CD4-positive, alpha-beta T cell (primary cell): Measurements from ENCODE around the gene FAM89A. TPM values are rescaled to one million over a fixed set of nuclear protein-coding genes. Genes with fewer than 3 reads are reported as not detected.
"Not testable (repeated sequence)": the region's sequence is repeated elsewhere in the genome, so short reads cannot be mapped to it uniquely, and the experiment has no call there.

Experiments used
- ATAC-seq: fragments of 200-7000 bp; cut with Tn5 transposase; one replicate; pipeline ENCODE4 v1.10.0; 2022; ENCODE audit warnings: mild to moderate bottlenecking; ENCODE audit not compliant: poor library complexity
- CTCF ChIA-PET: fragments of 350-600 bp; sonication (Branson Sonifier 250); formaldehyde crosslinking; loops from one replicate; lab custom pipeline; 2021; ENCODE audit warnings: antibody characterized with exemption, inconsistent platforms; lab: Charles Lee
- POLR2A ChIA-PET: fragments of 350-600 bp; sonication (Branson Sonifier 250); formaldehyde crosslinking; loops from one replicate; lab custom pipeline; 2021; ENCODE audit warnings: antibody characterized with exemption, inconsistent platforms; lab: Charles Lee
- DNase-seq, 14 experiments: peaks; one replicate each; pipeline ENCODE4 v3.0.0-alpha.2; 2013 to 2020; ENCODE audit warnings: mixed read lengths in 2 of 14
- H3K27ac ChIP-seq, 2 donors: one replicate each; pipeline versions ENCODE4 v1.5.1 to v1.7.0; 2013; ENCODE audit warnings: low read length in 2 of 2, low read depth in 1 of 2, mild to moderate bottlenecking in 1 of 2
- H3K27me3 ChIP-seq, 2 experiments: 1 replicate in 1 of 2; 2 replicates in 1 of 2; pipeline versions ENCODE4 v1.6.1 to v1.7.0; 2013; ENCODE audit warnings: low read length in 2 of 2, control low read depth in 1 of 2, mild to moderate bottlenecking in 1 of 2, moderate library complexity in 1 of 2; ENCODE audit not compliant: insufficient read depth in 2 of 2, control insufficient read depth in 1 of 2
- H3K36me3 ChIP-seq: one replicate; pipeline ENCODE4 v1.6.1; 2013; ENCODE audit warnings: low read length, control low read depth; ENCODE audit not compliant: insufficient read depth
- H3K4me1 ChIP-seq: one replicate; pipeline ENCODE4 v1.6.1; 2013; ENCODE audit warnings: low read length, control low read depth; ENCODE audit not compliant: insufficient read depth
- H3K4me3 ChIP-seq: one replicate; pipeline ENCODE4 v1.5.1; 2013; ENCODE audit warnings: mild to moderate bottlenecking, low read length, moderate library complexity
- H3K9me3 ChIP-seq, 2 experiments: 1 replicate in 1 of 2; 2 replicates in 1 of 2; pipeline versions ENCODE4 v1.6.1 to v1.7.0; 2013; ENCODE audit warnings: low read length in 2 of 2, mild to moderate bottlenecking in 2 of 2, control low read depth in 1 of 2, moderate library complexity in 1 of 2; ENCODE audit not compliant: control insufficient read depth in 1 of 2, insufficient read depth in 1 of 2
- H3K27ac Mint-ChIP-seq: one replicate; pipeline ENCODE4 v1.8.0; 2020; ENCODE audit warnings: mixed read lengths
- H3K27me3 Mint-ChIP-seq: one replicate; pipeline ENCODE4 v1.8.0; 2021; ENCODE audit warnings: mixed read lengths
- H3K36me3 Mint-ChIP-seq: one replicate; pipeline ENCODE4 v1.8.0; 2021; ENCODE audit warnings: low read depth, mixed read lengths
- H3K4me1 Mint-ChIP-seq: one replicate; pipeline ENCODE4 v1.8.0; 2021; ENCODE audit warnings: low read depth, mixed read lengths
- H3K4me3 Mint-ChIP-seq: one replicate; pipeline ENCODE4 v1.8.0; 2020; ENCODE audit warnings: mild to moderate bottlenecking, mixed read lengths
- H3K9me3 Mint-ChIP-seq: one replicate; pipeline ENCODE4 v1.8.0; 2020; ENCODE audit warnings: mixed read lengths
- CTCF ChIP-seq: fragments of 200-600 bp; IDR thresholded peaks from one replicate; pipeline ENCODE4 v1.8.0; 2022; ENCODE audit warnings: antibody characterized with exemption, mild to moderate bottlenecking
- intact Hi-C, 2 experiments: fragments of 100-400 bp; cut with DNase I in 1 of 2; cut with micrococcal nuclease in 1 of 2; formaldehyde crosslinking; loops; one replicate each; pipeline versions ENCODE4 v1.15.1 to v1.9.0; 2023 to 2025; cut with DNase I, micrococcal nuclease
- total RNA-seq, 174 experiments: library from RNA in 2 of 174; stranded (reverse) in 2 of 174; gene quantifications; one replicate each; pipeline ENCODE4 v1.2.3 and lab custom pipeline; 2021 to 2026

Gene FAM89A
- total RNA-seq, 2 experiments from 2014 or later = 3.3 to 4.0 TPM

- no peak overlapping the region for H3K27ac ChIP-seq
- H3K9me3 Mint-ChIP-seq = no peaks in the 10 kb centered on the region
- TF ChIP-seq CTCF = no peak
- peaks cover 16% of the 10 kb centered on the region for H3K27me3 Mint-ChIP-seq
- H3K4me1 Mint-ChIP-seq = peaks cover 3% of the 10 kb centered on the region
- H3K4me1 ChIP-seq = no peaks in the 10 kb centered on the region
- no peak for ATAC-seq
- intact Hi-C loops = no loop called here
- no peak overlapping the region for H3K27ac Mint-ChIP-seq
- no peaks in the 10 kb centered on the region for H3K27me3 ChIP-seq
- no peak overlapping the region for H3K4me3 ChIP-seq
- H3K36me3 ChIP-seq = no peaks in the 10 kb centered on the region
- H3K9me3 ChIP-seq = no peaks in the 10 kb centered on the region
- CTCF ChIA-PET = no interaction called here
- DNase-seq = no peak
- H3K36me3 Mint-ChIP-seq = no peaks in the 10 kb centered on the region
- POLR2A ChIA-PET = no interaction called here
- no peak overlapping the region for H3K4me3 Mint-ChIP-seq
These were observed 15.2 kb upstream of the FAM89A start for GRCh38 chr1:231055271-231055670.

DNA sequence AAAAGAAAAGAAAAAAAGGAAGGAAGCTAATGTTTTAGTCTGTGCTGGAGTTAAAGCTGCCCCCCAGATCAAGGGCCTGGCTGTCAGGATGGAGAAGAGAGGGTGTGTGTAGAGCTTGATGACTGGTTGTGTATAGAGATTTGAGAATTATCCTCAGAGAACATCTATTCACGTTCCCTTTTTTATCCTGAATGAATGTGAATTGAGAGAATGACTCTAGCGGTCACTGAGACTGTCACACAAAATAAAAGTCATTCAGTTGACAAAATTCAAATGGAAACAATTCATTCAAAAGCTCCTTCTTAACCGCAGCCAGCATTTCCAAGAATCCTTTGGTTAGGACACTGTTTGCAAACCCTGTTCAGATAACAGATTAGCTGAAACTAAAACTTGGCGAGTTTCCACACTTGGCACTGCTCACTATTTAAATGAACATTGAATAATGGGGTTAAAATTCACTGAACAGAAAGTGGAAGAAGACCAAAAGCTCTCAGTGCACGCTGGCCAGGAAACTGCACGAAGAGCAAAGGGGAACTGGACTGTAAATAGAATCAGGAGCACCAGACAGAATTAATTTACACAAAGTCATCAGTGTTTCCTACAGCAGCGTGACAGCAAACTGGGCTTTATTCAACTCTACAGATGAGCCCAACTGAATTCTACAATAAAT, 13.6 kb upstream of the FAM89A start:
- intact Hi-C loops = no loop called here
- H3K4me3 Mint-ChIP-seq = no peak overlapping the region
- no peaks in the 10 kb centered on the region for H3K36me3 ChIP-seq
- no peaks in the 10 kb centered on the region for H3K9me3 Mint-ChIP-seq
- H3K4me1 ChIP-seq = no peaks in the 10 kb centered on the region
- DNase-seq (no peak), ATAC-seq (no peak)
- peaks cover 3% of the 10 kb centered on the region for H3K4me1 Mint-ChIP-seq
- no peak overlapping the region for H3K4me3 ChIP-seq
- no peaks in the 10 kb centered on the region for H3K27me3 ChIP-seq
- H3K36me3 Mint-ChIP-seq = no peaks in the 10 kb centered on the region
- no peak overlapping the region for H3K27ac Mint-ChIP-seq
- ChIA-PET CTCF (no interaction called here), POLR2A (interaction anchor here (1.0 to 1.1 kb wide), 3 partner anchors 12 to 17 kb away, joined by 3 read pairs; partner anchors contain the start of gene FAM89A)
- no peak overlapping the region for H3K27ac ChIP-seq
- no peaks in the 10 kb centered on the region for H3K9me3 ChIP-seq
- TF ChIP-seq CTCF = no peak
- peaks cover 22% of the 10 kb centered on the region for H3K27me3 Mint-ChIP-seq

GRCh38 chr1:231052777-231053176, 12.7 kb upstream of the FAM89A start:
- DNase-seq (no peak), ATAC-seq (no peak)
- Histone ChIP-seq H3K4me3 (no peak overlapping the region), H3K27me3 (no peaks in the 10 kb centered on the region), H3K4me1 (no peaks in the 10 kb centered on the region), H3K9me3 (no peaks in the 10 kb centered on the region), H3K36me3 (no peaks in the 10 kb centered on the region), H3K27ac (no peak overlapping the region)
- CTCF ChIA-PET = no interaction called here
- Mint-ChIP-seq H3K36me3 (no peaks in the 10 kb centered on the region), H3K4me1 (peaks cover 3% of the 10 kb centered on the region), H3K27me3 (peaks cover 24% of the 10 kb centered on the region), H3K9me3 (no peaks in the 10 kb centered on the region), H3K27ac (no peak overlapping the region), H3K4me3 (no peak overlapping the region)
- intact Hi-C loops = no loop called here
- POLR2A ChIA-PET = no interaction called here
- TF ChIP-seq CTCF = no peak

DNA sequence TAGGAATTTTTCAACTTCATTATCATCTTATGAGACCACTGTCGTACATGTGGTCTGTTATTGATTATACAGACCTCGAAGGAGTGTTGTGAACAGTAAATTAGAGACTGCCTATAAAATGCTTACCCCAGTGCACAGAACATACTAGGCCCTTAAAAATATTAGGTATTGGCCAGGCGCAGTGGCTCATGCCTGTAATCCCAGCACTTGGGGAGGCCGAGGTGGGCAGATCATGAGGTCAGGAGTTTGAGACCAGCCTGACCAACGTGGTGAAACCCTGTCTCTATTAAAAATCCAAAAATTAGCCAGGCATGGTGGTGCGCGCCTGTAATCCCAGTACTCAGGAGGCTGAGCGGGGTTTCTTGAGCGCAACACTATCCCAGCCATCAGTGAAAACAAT, 10.9 kb upstream of the FAM89A start:
- H3K27ac Mint-ChIP-seq, H3K4me1 Mint-ChIP-seq, H3K4me3 Mint-ChIP-seq, intact Hi-C loops, H3K27ac ChIP-seq, ATAC-seq, POLR2A ChIA-PET, H3K27me3 ChIP-seq, H3K4me1 ChIP-seq, H3K4me3 ChIP-seq, H3K9me3 ChIP-seq, DNase-seq, H3K9me3 Mint-ChIP-seq, CTCF ChIA-PET, H3K36me3 Mint-ChIP-seq, H3K36me3 ChIP-seq: not testable (repeated sequence)
- H3K27me3 Mint-ChIP-seq = peaks cover 31% of the 10 kb centered on the region
